BJ (cell line): ENCODE data around the gene DDC. TPM values are rescaled to one million over a fixed set of nuclear protein-coding genes. Genes with fewer than 3 reads are reported as not detected.

Experiments
- CTCF ChIA-PET: fragments of 350-600 bp; formaldehyde crosslinking; extraction: SDS; loops from one replicate; lab custom pipeline; 2021; ENCODE audit warnings: antibody characterized with exemption, inconsistent platforms; lab: Yijun Ruan, JAX
- POLR2A ChIA-PET: fragments of 300-600 bp; sonication (Branson Sonifier 250); formaldehyde crosslinking; extraction: SDS; loops from one replicate; lab custom pipeline; 2021; ENCODE audit warnings: antibody characterized with exemption; lab: Charles Lee
- DNase-seq: peaks from one replicate; pipeline ENCODE4 v3.0.0-alpha.2; 2011; ENCODE audit warnings: low read depth
- H3K27me3 ChIP-seq: 2 replicates; pipeline ENCODE4 v1.6.0; 2011; ENCODE audit warnings: low read length; ENCODE audit not compliant: control insufficient read depth, insufficient read depth
- H3K36me3 ChIP-seq: 2 replicates; pipeline ENCODE4 v1.5.1; 2011; ENCODE audit warnings: low read length; ENCODE audit not compliant: control insufficient read depth, insufficient read depth
- H3K4me3 ChIP-seq: 2 replicates; pipeline ENCODE4 v1.5.1; 2011; ENCODE audit warnings: low read depth, mild to moderate bottlenecking, control low read depth, low read length
- CTCF ChIP-seq: IDR thresholded peaks from 2 replicates; pipeline ENCODE4 v1.5.1; 2011; ENCODE audit warnings: low read depth, mild to moderate bottlenecking, control low read depth, inconsistent platforms, low read length, moderate library complexity; ENCODE audit not compliant: insufficient read depth
- polyA plus RNA-seq: library from polyadenylated mRNA; depleted of rRNA; stranded (reverse); fragments of >200 nt; gene quantifications from 2 replicates; pipeline ENCODE4 v1.2.3, GENCODE V29; 2011

DDC gene
- polyA plus RNA-seq, 1 experiment, result not detected

- H3K36me3 ChIP-seq, result no peaks in the 10 kb centered on the region
- DNase-seq, result no peak
- peaks cover 2% of the 10 kb centered on the region; the same call in 1 of the 2 replicates for H3K27me3 ChIP-seq
- POLR2A ChIA-PET, result no interaction called here
- CTCF ChIA-PET, result interaction anchor here (1.2 kb wide), 1 partner anchor 10 kb away, joined by 3 read pairs; no protein-coding TSS in a partner anchor
- TF ChIP-seq CTCF, result no peak
- no peak overlapping the region for H3K4me3 ChIP-seq
Measured at GRCh38 chr7:50508471-50508943, 56.7 kb downstream of the DDC start.

- ChIA-PET CTCF (interaction anchor here (1.2 kb wide), 1 partner anchor 9 kb away, joined by 3 read pairs; no protein-coding TSS in a partner anchor), POLR2A (no interaction called here)
- DNase-seq, result no peak
Measured at GRCh38 chr7:50507898-50508470, 57.2 kb downstream of the DDC start.

GRCh38 chr7:50505553-50506210 lies 59.5 kb downstream of the DDC start:
- ChIA-PET CTCF (no interaction called here), POLR2A (no interaction called here)

More at GRCh38 chr7:50507898-50508470, 57.2 kb downstream of the DDC start:
- H3K36me3 ChIP-seq, result no peaks in the 10 kb centered on the region
- H3K27me3 ChIP-seq, result peaks cover 2% of the 10 kb centered on the region; the same call in 1 of the 2 replicates
- no peak overlapping the region for H3K4me3 ChIP-seq
- TF ChIP-seq CTCF, result no peak

GRCh38 chr7:50504646-50505546 lies 60.3 kb downstream of the DDC start:
- H3K36me3 ChIP-seq, result no peaks in the 10 kb centered on the region
- peaks cover 2% of the 10 kb centered on the region; the same call in 1 of the 2 replicates for H3K27me3 ChIP-seq
- H3K4me3 ChIP-seq, result no peak overlapping the region
- ChIA-PET POLR2A (no interaction called here), CTCF (no interaction called here)
- no peak for TF ChIP-seq CTCF
- no peak for DNase-seq

More at GRCh38 chr7:50505553-50506210, 59.5 kb downstream of the DDC start:
- H3K27me3 ChIP-seq, result peaks cover 2% of the 10 kb centered on the region; the same call in 1 of the 2 replicates
- DNase-seq, result no peak
- TF ChIP-seq CTCF, result no peak
- no peaks in the 10 kb centered on the region for H3K36me3 ChIP-seq
- no peak overlapping the region for H3K4me3 ChIP-seq
